GM19395 (cell line): ENCODE results near the gene PFDN5.
"Not testable (repeated sequence)": the region's sequence is repeated elsewhere in the genome, so short reads cannot be mapped to it uniquely, and the experiment has no call there.

Experiments used
- ATAC-seq: cut with Tn5 transposase; IDR thresholded peaks from one replicate; pipeline ENCODE4 v1.9.1; 2021; ENCODE audit warnings: mild to moderate bottlenecking, moderate library complexity; ENCODE audit not compliant: unreplicated experiment

The PFDN5 gene

DNA sequence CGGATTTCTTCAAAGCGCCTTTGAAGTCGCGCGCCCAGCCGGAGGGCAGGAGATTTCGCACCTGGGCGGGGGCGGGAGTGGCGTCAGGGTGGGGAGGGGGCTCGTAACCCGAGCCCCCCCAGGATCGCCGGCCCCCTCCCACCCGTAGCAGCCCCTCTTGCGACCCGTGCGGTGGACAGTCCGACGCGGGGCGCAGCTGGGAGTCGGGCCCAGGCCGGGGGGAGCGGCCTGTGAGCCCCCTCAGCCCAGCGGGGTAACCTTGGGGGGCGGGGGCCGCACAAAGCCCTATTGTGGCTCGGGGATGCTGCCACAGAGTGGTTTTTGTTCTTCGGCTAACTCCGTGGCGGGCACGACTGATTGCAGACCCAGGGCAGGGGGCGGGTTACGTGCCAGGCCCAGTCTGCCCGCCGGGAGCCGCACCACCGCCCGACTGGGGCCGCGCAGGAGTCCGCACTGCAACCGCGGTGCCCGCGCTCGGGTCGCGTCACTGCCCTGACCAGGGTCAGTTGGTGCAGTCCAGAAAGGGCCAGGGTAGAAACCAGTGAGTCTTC lies 30.2 kb downstream of the PFDN5 start:
- ATAC-seq = no peak

DNA sequence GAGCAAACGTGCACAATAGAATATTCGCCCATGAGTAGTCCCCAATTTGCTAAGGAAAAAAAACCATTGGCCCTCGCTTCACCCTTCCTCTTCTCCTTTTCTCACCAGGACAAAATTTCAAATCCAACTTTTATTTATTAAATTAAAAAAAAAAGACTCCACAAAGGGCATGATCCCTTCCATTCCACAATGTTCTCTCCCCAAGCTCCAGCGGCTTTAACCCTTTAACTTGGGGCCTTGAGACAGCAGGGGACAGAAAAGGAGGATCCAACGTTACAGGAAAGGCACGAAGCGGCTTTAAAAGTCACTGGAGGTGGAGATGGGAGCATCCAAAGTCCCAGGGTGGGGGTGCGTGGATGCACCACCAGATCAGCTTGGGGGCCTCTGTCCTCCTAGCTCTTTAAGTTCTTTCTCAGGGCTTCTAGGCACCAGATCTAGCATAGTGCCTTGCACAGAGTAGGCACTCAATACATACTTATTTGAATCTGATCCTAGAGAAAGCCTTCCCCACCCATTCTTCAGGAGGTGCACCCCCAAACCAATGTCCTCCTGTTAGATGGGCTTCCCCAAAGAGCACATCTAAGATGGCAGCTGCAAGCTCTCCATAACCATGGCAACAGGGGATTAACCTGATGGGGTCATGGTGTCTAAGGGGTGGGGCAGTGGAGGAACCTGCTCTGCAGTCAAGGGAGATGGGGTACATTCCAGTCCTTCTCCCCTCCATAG lies 31.3 kb downstream of the PFDN5 start:
- ATAC-seq = no peak

DNA sequence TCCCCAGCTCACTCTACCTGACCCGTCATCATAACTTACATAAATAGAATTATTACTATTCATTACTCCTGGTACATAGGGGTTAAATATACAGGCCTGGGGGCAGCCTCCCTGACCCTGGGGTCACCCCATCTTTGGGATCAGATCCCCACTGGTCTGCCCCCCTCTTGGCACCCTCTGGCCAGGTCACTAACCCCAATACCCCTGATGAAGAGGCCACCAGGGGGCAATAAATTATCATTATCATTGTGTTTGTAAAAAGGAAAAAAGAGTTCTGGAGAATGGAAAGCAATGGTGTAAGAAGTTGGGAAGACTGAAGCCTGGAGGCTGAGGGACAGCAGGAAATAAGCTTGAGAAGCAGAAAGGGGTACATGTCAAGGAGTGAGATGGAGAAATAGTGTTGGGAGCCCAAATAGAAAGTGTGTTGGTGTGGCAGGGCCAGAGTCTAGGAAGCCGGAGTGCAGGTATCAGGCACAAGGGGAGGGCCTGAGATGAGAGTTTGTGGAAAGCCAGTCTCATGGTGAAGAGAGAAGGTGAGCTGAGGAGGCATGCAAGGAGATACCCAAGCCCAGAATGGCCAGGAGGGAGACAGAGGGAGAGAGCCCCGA lies 32.2 kb downstream of the PFDN5 start:
- ATAC-seq = no peak

DNA sequence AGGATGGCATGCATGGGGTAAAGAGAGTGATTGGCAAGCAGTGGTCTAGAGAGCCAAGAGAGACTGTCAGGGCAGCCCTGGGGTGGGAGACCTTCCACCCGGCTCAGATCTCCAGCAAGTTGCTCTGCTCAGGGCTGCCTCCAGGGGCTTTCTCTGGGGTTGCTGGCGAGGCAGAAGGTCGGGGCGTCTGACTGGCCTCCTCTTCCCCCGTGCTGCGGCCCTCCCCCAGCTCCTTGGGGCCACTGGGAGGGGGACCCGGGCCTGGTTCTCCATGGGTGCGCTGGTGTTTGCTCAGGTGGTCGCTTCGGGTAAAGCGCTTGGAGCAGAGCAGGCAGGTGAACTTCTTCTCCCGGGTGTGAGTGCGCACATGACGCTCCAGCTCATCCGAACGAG lies 32.7 kb downstream of the PFDN5 start:
- no peak for ATAC-seq

DNA sequence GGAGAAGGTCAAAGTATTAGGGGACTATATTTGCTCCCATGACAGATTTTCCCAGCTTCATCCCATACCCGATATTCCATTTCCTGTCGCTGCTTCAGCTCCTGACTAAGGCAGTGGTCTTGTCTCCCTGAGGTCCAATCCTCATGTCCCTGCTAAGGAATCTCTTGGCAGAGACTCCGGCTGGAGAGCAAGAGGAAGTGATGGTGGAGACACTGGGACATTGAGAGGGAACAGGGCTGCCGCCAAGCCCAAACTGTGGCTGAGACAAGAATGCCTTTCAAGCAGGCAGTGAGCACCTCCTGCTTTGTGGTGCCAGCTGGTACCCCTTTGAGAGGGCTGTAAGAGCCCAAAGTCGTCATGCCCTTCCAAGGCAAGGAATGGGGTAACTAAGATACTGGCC lies 35.3 kb downstream of the PFDN5 start:
- no peak for ATAC-seq

DNA sequence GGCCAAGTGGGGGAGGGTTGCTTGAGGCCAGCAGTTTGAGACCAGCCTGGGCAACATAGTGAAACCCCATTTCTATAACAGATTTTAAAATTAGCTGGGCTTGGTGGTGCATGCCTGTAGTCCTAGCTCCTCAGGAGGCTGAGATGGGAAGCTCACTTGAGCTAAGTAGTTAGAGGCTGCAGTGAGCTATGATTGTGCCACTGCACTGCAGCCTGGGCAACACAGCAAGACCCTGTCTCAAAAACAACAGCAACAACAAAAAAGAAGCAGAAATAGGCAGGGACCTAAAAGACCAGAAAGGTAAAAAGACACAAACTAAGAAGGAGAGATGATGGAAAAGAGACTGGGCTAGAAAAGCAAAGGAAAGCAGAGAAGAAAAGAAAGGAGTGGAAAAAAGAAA lies 37.0 kb downstream of the PFDN5 start:
- ATAC-seq = not testable (repeated sequence)

DNA sequence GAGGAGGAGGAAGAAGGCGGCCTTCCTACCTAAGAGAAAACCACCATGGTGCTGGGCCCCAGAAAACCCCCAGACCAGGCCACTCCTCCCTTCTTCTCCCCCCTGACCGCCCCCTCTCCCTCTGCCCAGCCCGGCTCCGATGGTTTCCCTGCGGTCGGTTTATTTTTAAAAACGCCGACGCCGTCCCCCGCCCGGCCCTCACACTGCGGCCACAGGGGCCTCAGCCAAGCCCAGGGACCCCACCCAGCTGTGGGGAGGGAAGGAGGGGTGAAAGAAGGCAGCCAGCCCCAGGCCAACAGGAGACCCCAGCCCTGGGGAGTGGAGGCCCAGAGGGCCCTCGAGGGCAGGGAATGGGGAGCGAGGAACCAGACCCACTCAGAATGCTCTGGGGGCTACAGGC lies 37.4 kb downstream of the PFDN5 start:
- no peak for ATAC-seq

DNA sequence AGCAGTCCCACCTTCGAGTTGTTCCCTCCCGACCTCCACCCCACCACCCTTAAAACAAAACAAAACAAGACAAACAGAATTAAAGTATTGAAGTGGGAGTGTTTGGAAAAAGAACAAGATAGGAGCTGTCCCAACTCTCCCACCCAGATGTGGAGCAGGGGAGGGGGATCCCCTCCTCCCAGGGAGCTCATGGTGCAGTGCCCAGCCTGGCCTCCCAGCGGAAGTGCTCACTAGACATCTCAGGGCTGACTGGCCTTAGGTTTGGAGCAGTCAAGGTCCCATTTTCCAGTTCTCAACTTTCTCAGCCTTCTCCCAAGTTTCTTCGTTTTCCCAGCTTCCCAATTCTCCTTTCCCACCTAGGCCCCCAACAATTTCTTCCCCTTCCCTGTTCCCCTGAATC lies 37.9 kb downstream of the PFDN5 start:
- ATAC-seq = no peak

DNA sequence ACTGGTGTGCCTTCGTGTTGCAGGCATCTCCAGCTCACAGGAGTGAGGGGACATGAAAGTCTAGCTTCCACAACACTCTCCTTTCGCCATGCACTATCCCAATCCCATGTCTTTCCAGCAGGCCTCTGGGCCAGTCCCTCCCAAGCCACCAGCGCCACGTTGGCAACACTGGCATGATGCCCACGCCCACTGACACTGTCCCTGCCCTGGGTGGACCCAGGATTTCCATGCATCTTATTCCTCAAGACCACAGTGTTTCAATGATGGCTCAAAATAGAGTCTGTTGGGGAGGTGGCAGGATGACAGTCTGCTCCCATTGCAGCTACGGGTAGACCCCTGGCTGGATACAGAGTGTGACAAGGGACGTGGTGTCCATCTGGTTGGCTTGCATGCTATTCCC lies 38.5 kb downstream of the PFDN5 start:
- ATAC-seq = no peak

DNA sequence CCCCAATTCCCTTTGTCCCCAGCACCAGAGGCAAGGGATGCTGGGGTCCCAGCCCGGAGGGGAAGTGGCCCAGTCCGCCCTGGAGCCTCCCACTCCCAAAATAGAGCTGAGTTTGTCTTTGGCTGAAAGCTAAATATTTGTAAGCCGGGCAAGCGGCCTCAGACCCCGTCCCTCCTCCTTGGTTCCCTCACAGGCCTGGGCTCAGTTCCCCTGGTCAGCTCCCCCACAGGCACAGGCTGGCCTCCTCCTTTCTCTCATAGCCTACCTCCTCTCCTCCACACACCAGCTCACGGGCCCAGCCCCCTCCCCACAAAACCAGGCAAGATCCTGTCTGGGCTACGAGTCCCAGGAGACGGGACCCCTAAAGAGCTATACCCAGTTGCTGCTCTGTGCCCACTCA lies 39.5 kb downstream of the PFDN5 start:
- ATAC-seq = no peak

DNA sequence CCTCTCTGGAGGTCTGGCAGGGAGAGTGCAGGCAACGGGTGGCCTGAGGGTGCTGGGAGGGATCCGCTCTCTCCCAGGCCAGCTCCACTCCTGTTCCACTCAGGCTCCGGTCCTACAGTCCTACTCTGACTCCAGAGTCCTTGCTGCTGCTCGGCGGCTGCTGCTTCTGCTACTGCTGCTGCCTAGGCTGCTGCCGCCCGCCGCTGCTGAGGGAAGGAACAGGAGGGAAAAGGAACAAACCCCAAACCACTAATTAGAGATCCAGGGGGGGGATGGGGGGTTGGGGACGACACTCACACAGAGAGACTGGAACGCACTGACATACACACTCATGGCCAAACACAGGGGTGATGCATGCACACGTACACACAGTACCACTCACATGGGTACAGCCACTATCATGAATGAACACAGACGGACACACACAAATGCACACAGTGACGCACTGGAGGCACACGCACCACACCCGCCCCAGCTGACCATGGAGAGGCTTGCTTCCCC lies 40.9 kb downstream of the PFDN5 start, which contains the start of gene SP7:
Gene SP7, minus strand, starts transcription at position 174 of the 501 bp plus-strand sequence. CDS start 708 bp downstream, outside the sequence.
- ATAC-seq = no peak

DNA sequence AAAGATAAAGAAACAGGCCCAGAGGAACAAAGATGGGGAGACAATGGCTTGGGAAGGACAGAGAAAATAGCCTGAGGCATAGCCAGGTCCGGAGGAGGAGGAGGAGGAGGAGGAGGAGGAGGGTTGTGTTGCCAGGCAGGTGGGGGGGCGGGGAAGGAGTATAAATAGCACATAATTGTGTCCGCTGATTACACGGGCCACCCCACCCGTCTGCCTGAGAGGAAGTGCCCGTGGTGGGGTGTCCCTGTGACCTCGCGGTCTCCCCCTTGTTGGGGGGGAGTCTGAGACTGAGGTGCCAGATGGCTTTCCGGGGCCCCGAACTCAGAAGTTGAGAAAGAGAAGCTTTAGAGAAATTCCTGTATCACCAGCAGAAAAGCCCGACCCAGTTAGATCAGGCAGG lies 42.7 kb downstream of the PFDN5 start:
- ATAC-seq = no peak

DNA sequence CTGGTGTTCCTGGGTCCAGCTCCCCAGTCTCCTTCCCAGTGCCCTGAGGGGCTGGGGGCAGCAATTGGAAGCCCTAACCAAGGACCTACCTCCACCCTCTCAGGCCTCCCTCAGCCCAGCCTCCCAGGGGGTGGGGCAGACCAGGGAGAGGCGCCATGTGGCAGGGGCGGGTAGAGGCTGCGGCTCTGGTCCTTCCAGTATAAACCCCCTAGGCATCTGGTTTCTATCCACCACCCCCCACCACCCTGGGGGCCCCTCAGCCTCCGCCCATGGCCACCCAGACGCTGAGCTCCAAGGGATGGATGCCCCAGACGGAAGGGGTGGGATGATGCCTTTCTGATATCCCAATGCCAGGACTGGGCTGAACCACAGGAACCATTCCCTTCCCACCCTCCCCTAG lies 43.6 kb downstream of the PFDN5 start:
- ATAC-seq = no peak

DNA sequence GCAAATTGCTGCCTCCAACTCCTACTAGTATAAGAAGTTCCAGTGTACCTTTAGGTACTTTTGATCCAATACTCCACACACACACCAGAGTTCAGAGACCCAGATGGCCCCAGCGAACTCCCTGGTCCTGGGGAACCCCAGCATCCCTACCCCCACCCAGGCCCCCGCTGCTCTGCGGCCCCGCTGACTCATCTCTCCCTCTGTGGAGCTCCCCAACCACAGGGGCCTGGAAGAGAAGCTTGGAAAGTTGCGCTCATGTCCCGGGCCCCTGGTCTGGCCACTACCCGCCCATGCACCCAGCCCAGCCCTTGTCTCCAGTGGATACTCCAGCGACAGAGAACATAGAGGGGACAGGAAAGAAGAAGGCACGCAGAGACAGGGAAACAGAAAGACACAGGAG lies 45.1 kb downstream of the PFDN5 start:
- ATAC-seq = no peak

DNA sequence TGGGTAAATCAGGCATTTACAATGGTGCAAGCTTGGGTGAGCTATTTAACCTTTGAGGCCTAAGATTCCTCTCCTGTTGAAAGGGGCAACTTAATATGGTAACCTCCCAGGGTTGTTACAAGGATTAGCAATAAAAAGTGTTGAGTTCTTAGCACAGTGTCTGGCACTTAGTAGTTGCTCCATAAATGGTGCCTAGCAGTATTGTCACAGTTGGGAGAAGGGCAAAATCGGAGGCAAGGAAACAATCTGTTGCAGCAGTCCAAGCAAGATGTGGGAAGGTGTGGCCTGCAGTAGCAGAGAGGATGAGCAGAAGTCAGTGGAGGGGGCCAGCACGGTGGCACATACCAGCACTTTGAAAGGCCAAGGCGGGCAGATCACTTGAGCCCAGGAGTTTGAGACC lies 48.1 kb downstream of the PFDN5 start:
- no peak for ATAC-seq

DNA sequence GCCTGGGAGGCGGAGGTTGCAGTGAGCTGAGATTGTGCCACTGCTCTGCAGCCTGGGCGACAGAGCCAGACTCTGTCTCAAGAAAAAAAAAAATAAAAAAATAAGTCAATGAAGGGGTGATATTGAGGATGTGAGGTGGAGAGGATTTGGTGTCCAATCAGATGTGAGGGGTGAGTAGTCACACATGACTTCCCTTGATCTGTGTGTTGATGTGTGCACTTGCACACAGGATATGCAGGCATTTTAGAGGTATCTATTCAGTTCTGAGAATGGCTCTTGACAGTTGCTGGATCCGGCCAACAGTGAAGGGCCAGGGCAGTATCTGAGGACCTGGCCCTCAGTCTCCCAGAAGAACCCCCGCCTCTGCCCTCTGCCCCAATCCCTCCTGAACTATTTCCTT lies 48.6 kb downstream of the PFDN5 start:
- no peak for ATAC-seq

DNA sequence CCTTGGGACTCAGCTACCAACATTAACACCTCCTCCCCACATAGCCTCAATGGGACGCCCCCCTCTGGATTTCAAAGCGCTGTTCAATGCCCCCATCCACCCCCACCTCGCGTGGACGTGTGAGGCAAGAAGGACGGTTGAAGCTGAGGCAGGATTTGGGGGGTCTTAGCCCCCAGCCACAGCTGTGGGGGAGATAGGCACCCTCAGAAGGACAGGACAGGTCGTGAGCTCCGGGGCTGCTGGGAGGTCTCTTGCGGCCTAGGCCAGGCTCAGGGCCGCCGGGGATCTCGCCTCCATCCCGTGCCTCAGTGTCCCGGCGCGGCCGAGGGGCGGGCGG lies 49.1 kb downstream of the PFDN5 start:
- no peak for ATAC-seq

DNA sequence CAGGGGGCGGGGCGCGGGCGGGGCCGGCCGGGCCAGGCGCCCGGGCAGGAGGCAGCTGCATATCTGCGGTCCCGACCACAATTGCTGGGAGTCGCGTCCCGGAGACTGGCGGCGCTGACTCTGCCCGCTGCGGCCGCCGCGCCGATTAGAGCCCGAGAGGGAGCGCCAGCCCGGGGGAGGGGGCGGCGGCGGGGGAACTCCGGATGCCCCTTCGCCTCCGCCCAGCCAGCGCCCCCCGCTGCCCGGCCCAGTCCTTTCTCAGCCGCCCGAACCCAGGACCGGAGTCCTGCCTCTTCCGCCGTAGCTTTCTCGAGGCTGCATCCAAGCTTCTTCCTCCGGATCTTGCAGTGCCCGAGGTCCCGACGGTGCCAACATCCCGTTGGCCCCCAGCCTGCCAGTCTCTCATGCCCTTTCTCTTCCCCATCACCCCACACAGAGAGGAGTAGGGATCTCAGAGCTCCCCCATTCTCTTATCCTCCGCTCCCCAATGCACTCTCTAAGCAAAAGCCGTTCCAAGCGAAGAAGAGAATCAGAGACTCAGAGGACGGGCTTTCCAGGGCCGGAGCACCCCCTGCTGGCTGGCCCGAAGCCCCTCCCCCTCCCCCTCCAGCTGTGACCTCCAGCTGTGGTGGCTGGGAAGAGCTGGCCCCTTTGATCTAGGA lies 49.6 kb downstream of the PFDN5 start:
- peak; percentile 65 for ATAC-seq

DNA sequence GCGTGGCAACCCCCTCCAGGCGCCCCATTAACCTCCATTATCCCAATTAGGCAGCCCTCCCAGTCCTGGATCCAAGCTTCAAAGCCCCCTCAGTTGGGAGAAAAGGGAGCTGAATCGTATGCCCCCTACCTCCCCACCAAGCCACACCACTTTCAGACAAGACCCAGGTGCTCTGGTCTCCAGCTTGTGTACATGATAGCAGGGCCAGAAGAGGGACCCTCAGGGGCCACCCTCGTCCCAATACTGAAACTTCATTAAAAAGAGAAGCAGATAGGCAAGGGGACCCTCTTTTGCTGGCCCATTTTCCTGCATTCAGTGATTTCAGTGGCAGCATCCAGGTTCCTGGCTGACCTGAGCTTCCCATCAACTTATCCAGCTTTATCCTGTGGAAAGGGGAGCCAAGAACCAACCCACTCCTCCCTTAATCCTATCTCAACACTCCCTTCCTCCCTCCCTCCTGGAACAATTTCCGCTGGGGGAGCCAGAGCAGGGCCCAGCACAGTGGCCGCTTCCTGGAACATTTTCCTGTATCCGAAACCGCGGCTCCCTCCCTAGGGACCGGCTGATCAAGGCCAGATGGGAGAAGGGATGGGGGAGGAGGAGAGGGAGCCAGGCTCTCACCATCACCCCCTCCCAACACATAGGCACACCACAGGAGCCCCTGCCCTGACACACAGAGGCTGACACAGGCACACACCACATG lies 50.3 kb downstream of the PFDN5 start:
- no peak for ATAC-seq

DNA sequence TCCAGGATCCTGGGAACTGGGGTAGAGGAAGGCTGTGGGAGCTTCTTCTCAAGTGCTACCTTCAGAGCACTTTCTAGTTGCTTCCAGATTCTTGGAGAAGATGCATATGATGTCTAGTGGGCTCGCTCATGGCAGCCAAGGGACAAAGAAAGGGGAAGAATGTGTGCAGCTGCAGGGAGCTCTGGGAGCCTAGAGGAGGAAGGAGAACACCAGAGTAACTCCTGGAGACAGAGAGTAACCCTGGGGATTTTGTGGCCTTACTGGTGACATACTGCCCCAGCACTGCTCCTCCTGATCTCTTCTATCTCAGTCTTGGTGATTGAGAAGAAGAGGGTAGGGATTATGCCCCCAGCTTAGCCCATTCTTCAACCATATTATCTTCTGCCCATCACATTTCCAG lies 51.1 kb downstream of the PFDN5 start:
- no peak for ATAC-seq

DNA sequence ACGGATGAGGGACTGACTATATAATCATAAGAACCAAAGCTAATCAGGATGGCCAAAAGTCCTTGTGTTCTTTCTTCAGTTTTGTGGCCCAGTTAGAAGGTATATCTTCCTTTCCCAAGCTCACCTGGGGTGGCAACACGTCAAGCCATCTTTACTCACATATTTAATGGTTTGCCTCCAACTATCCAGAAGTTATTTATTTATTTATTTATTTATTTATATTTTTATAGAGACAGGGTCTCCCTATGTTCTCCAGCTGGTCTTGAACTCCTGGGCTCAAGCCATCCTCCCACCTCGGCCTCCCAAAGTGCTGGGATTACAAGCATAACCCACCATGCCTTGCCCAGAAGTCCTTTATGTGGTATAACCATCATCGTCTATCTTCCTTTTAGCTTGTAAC lies 52.6 kb downstream of the PFDN5 start:
- ATAC-seq = no peak
